MM.1S (cell line): Measurements from ENCODE around the gene PTPRD.

Source experiments
- DNase-seq: peaks from one replicate; pipeline ENCODE4 v3.0.0-alpha.2; 2015
- H2AFZ ChIP-seq: fragments of 300-600 bp; sonication (generic); 2 replicates; pipeline ENCODE4 v1.6.0; 2016; ENCODE audit warnings: antibody characterized with exemption, low read length
- H3F3A ChIP-seq: fragments of 300-600 bp; sonication (generic); 2 replicates; pipeline ENCODE4 v1.6.1; 2016; ENCODE audit warnings: mild to moderate bottlenecking, antibody characterized with exemption, low read length, moderate library complexity, mixed read lengths; ENCODE audit not compliant: insufficient read depth
- H3K27ac ChIP-seq: fragments of 300-600 bp; sonication (generic); 2 replicates; pipeline ENCODE4 v1.5.1; 2016; ENCODE audit warnings: mild to moderate bottlenecking, low read length
- H3K27me3 ChIP-seq: fragments of 300-600 bp; sonication (generic); replicated peaks from 2 replicates; pipeline ENCODE4 v1.6.0; 2016; ENCODE audit warnings: low read length; ENCODE audit not compliant: insufficient read depth
- H3K36me3 ChIP-seq: fragments of 300-600 bp; sonication (generic); replicated peaks from 2 replicates; pipeline ENCODE4 v1.6.1; 2016; ENCODE audit warnings: mild to moderate bottlenecking, low read length, mixed read lengths; ENCODE audit not compliant: insufficient read depth
- H3K4me1 ChIP-seq: fragments of 300-600 bp; sonication (generic); 2 replicates; pipeline ENCODE4 v1.6.1; 2016; ENCODE audit warnings: low read length, mixed read lengths
- H3K4me2 ChIP-seq: fragments of 300-600 bp; sonication (generic); 2 replicates; pipeline ENCODE4 v1.6.0; 2016; ENCODE audit warnings: low read depth, low read length
- H3K4me3 ChIP-seq: fragments of 300-600 bp; sonication (generic); 2 replicates; pipeline ENCODE4 v1.5.1; 2016; ENCODE audit warnings: low read length, mixed read lengths
- H3K79me2 ChIP-seq: fragments of 300-600 bp; sonication (generic); 2 replicates; pipeline ENCODE4 v1.6.1; 2016; ENCODE audit warnings: mixed run types, low read length, mixed read lengths
- H3K9ac ChIP-seq: fragments of 300-600 bp; sonication (generic); 2 replicates; pipeline ENCODE4 v1.6.1; 2016; ENCODE audit warnings: low read length, mixed read lengths
- H3K9me2 ChIP-seq: fragments of 300-600 bp; sonication (generic); replicated peaks from 2 replicates; pipeline ENCODE4 v1.6.1; 2016; ENCODE audit warnings: mild to moderate bottlenecking, low read length, mixed read lengths; ENCODE audit not compliant: insufficient read depth
- H3K9me3 ChIP-seq: fragments of 300-600 bp; sonication (generic); replicated peaks from 2 replicates; pipeline ENCODE4 v1.6.1; 2016; ENCODE audit warnings: mild to moderate bottlenecking, low read length, mixed read lengths; ENCODE audit not compliant: insufficient read depth
- H4K20me1 ChIP-seq: fragments of 300-600 bp; sonication (generic); 2 replicates; pipeline ENCODE4 v1.6.1; 2016; ENCODE audit warnings: mild to moderate bottlenecking, low read length, moderate library complexity, mixed read lengths; ENCODE audit not compliant: insufficient read depth
- CTCF ChIP-seq: fragments of 300-600 bp; sonication (generic); IDR thresholded peaks from 2 replicates; pipeline ENCODE4 v1.5.1; 2016; ENCODE audit warnings: antibody characterized with exemption, low read length, mixed read lengths
- EZH2 ChIP-seq: fragments of 300-600 bp; sonication (generic); optimal IDR thresholded peaks from 2 replicates; pipeline ENCODE3; 2017; ENCODE audit warnings: low read depth, mild to moderate bottlenecking, antibody characterized with exemption, low read length, mixed read lengths
- EZH2phosphoT487 ChIP-seq: fragments of 300-600 bp; sonication (generic); IDR thresholded peaks from 2 replicates; pipeline ENCODE4 v1.6.1; 2018; ENCODE audit warnings: antibody characterized with exemption, low read length

Gene PTPRD

GRCh38 chr9:8901146-8901545 is 1711.7 kb downstream of the PTPRD start:
- Histone ChIP-seq H3K4me2 (no peak overlapping the region), H4K20me1 (no peaks in the 10 kb centered on the region), H3K36me3 (no peaks in the 10 kb centered on the region), H3K9ac (no peak overlapping the region), H3K9me3 (no peaks in the 10 kb centered on the region), H3K9me2 (no peaks in the 10 kb centered on the region), H3K27me3 (no peaks in the 10 kb centered on the region), H3F3A (no peaks in the 10 kb centered on the region), H3K27ac (no peak overlapping the region), H3K4me1 (no peaks in the 10 kb centered on the region), H3K4me3 (no peak overlapping the region), H2AFZ (no peak overlapping the region), H3K79me2 (no peaks in the 10 kb centered on the region)
- DNase-seq = no peak
- no peak for TF ChIP-seq EZH2
- TF ChIP-seq EZH2phosphoT487 = no peak
- TF ChIP-seq CTCF = no peak

DNA sequence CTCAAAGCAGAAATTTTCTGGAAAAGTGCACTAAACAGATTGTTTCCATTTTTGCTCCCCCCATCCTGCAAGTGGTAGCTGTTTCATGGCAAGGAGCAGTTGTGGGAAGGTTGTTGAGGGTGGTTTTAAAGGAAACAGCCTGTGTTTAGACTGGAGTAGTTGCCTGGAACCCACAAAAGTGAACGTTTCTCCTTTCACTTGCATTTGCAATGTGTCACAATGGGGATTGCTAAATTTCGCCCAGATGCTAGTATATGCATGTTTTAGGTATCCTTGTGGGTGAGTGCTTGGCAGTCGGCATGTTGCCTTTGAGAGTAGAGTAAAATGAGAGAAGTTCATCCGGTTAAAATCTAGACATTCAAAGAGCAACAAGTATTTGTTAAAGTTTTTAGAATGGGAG is 1713.3 kb downstream of the PTPRD start:
- no peak overlapping the region for H3K27ac ChIP-seq

DNA sequence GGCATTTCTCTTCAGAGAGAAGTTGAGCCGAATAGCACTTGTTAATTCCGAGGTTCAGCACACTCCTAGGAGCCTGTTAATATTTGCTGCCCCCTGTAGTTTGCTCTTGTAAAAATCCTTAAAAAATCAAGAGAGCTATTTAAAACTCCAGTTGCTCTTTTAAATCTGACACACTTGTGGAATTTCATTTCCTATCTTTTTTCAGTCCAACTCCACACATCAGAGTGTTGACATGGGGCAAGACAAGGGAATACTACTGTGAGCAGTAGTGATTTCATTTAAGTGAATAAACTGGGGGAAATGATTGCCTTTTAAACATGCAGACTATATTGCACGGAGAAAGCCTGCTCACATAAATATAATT is 1717.0 kb downstream of the PTPRD start:
- no peaks in the 10 kb centered on the region for H3K27me3 ChIP-seq
- H2AFZ ChIP-seq = no peak overlapping the region
- H4K20me1 ChIP-seq = no peaks in the 10 kb centered on the region
- no peak overlapping the region for H3K27ac ChIP-seq
- no peak overlapping the region for H3K4me3 ChIP-seq
- no peaks in the 10 kb centered on the region for H3F3A ChIP-seq
- TF ChIP-seq CTCF = peak; percentile 62
- TF ChIP-seq EZH2phosphoT487 = no peak
- no peaks in the 10 kb centered on the region for H3K4me1 ChIP-seq
- no peaks in the 10 kb centered on the region for H3K9me2 ChIP-seq
- H3K79me2 ChIP-seq = no peaks in the 10 kb centered on the region
- H3K9ac ChIP-seq = no peak overlapping the region
- H3K4me2 ChIP-seq = no peak overlapping the region
- no peaks in the 10 kb centered on the region for H3K9me3 ChIP-seq
- no peaks in the 10 kb centered on the region for H3K36me3 ChIP-seq
- peak; percentile 43 for DNase-seq

More for the DNA sequence above, 1713.3 kb downstream of the PTPRD start:
- DNase-seq = no peak
- Histone ChIP-seq H3K79me2 (no peaks in the 10 kb centered on the region), H3K36me3 (no peaks in the 10 kb centered on the region), H3K9ac (no peak overlapping the region), H2AFZ (no peak overlapping the region), H3K4me2 (no peak overlapping the region), H3K9me2 (no peaks in the 10 kb centered on the region), H3K27me3 (no peaks in the 10 kb centered on the region), H3K9me3 (no peaks in the 10 kb centered on the region), H4K20me1 (no peaks in the 10 kb centered on the region), H3K4me1 (no peaks in the 10 kb centered on the region), H3F3A (no peaks in the 10 kb centered on the region), H3K4me3 (no peak overlapping the region)
- TF ChIP-seq CTCF (no peak), EZH2phosphoT487 (no peak)
